SKM-1 (cell line): ENCODE data around the gene PCDHGB7.
"Not testable (repeated sequence)": the region's sequence is repeated elsewhere in the genome, so short reads cannot be mapped to it uniquely, and the experiment has no call there.

Experiments
- DNase-seq: peaks from one replicate; lab custom pipeline; 2025; ENCODE audit not compliant: unreplicated experiment; lab: John Stamatoyannopoulos, UW

PCDHGB7 gene

GRCh38 chr5:141394401-141395187 is 22.9 kb upstream of the PCDHGB7 start:
- not testable (repeated sequence) for DNase-seq

- DNase-seq, result not testable (repeated sequence)
These were observed 19.5 kb upstream of the PCDHGB7 start, which contains the start of gene PCDHGB5 for GRCh38 chr5:141397756-141398551. TSS of gene PCDHGB5 (plus strand) at chr5:141397947. CDS start at chr5:141398128, 181 bp downstream.

GRCh38 chr5:141398608-141399007 is 18.9 kb upstream of the PCDHGB7 start:
- DNase-seq, result no peak

GRCh38 chr5:141399555-141400258 is 17.8 kb upstream of the PCDHGB7 start:
- DNase-seq, result no peak

- no peak for DNase-seq
These were observed 14.8 kb upstream of the PCDHGB7 start, which contains the start of gene PCDHGA9 for GRCh38 chr5:141402553-141403243. TSS of gene PCDHGA9 (plus strand) at chr5:141402778. CDS start at chr5:141402953, 175 bp downstream.

GRCh38 chr5:141403387-141403786 is 14.1 kb upstream of the PCDHGB7 start:
- DNase-seq, result no peak

- DNase-seq, result not testable (repeated sequence)
These were observed 9.5 kb upstream of the PCDHGB7 start, which contains the start of gene PCDHGB6 for GRCh38 chr5:141407790-141408505. TSS of gene PCDHGB6 (plus strand) at chr5:141408021. CDS start at chr5:141408203, 182 bp downstream.

GRCh38 chr5:141409598-141410306 is 7.7 kb upstream of the PCDHGB7 start:
- no peak for DNase-seq

- DNase-seq, result no peak
These were observed 5.9 kb upstream of the PCDHGB7 start for GRCh38 chr5:141411575-141411974.

GRCh38 chr5:141412854-141413539 is 4.5 kb upstream of the PCDHGB7 start, which contains the start of gene PCDHGA10:
TSS of gene PCDHGA10 (plus strand) at chr5:141412987. CDS start at chr5:141413176, 189 bp downstream.
- peak; percentile 80 for DNase-seq

- DNase-seq, result no peak
These were observed 3.9 kb upstream of the PCDHGB7 start for GRCh38 chr5:141413540-141414069.

GRCh38 chr5:141414548-141415274 is 2.8 kb upstream of the PCDHGB7 start:
- DNase-seq, result not testable (repeated sequence)

GRCh38 chr5:141415275-141415618 is 2.2 kb upstream of the PCDHGB7 start:
- not testable (repeated sequence) for DNase-seq

GRCh38 chr5:141419074-141419880 is 1.8 kb downstream of the PCDHGB7 start:
- DNase-seq, result no peak

GRCh38 chr5:141420855-141421488 is 3.5 kb downstream of the PCDHGB7 start, which contains the start of gene PCDHGA11:
TSS of gene PCDHGA11 (plus strand) at chr5:141421051. CDS start at chr5:141421228, 177 bp downstream.
- no peak for DNase-seq

GRCh38 chr5:141421489-141421855 is 4.0 kb downstream of the PCDHGB7 start:
- no peak for DNase-seq
